Prostate gland (tissue), 2 donors: ENCODE results near the gene EXTL1. TPM values are rescaled to one million over a fixed set of nuclear protein-coding genes. Genes with fewer than 3 reads are reported as not detected.

Source experiments
- DNase-seq: peaks from one replicate; pipeline ENCODE4 v3.0.0-alpha.2; 2019; ENCODE audit warnings: low spot score
- H3K27ac ChIP-seq, 2 donors: fragments of 200-600 bp; sonication (generic); 2 replicates each; pipeline ENCODE4 v1.5.1; 2017 to 2019
- H3K27me3 ChIP-seq: fragments of 200-600 bp; sonication (generic); replicated peaks from 2 replicates; pipeline ENCODE4 v1.5.1; 2019; ENCODE audit not compliant: insufficient read depth
- H3K36me3 ChIP-seq, 2 donors: fragments of 200-600 bp; sonication (generic); 1 replicate in 1 of 2; 2 replicates in 1 of 2; pipeline versions ENCODE4 v1.5.1 to v1.8.1; 2017 to 2019
- H3K4me1 ChIP-seq: fragments of 200-600 bp; sonication (generic); replicated peaks from 2 replicates; pipeline ENCODE4 v1.5.1; 2019
- H3K4me3 ChIP-seq, 2 donors: fragments of 200-600 bp; sonication (generic); 2 replicates each; pipeline ENCODE4 v1.5.1; 2017 to 2019
- H3K9me3 ChIP-seq: fragments of 200-600 bp; sonication (generic); 2 replicates; pipeline ENCODE4 v1.5.1; 2017
- POLR2A ChIP-seq: fragments of 450-650 bp; IDR thresholded peaks from one replicate; pipeline ENCODE4 v1.6.1; 2016; ENCODE audit warnings: antibody characterized with exemption, mild to moderate bottlenecking
- POLR2AphosphoS5 ChIP-seq: sonication (generic); formaldehyde crosslinking; IDR thresholded peaks from one replicate; pipeline ENCODE4 v1.6.1; 2017; ENCODE audit warnings: antibody characterized with exemption
- WGBS: methylation state at CpG from one replicate; pipeline ENCODE4 v1.1.5; 2018; 5-methylcytosine and 5-hydroxymethylcytosine counted together
- intact Hi-C: fragments of 100-400 bp; cut with DNase I; formaldehyde crosslinking; loops from one replicate; pipeline ENCODE4 v1.14.2; 2022
- total RNA-seq, 2 donors: library from RNA; depleted of rRNA; stranded (reverse); fragments of >200 nt; gene quantifications; one replicate each; pipeline ENCODE4 v1.1.0, GENCODE V29; 2016
- TF ChIP-seq, protein P1 (sequence below), 4 experiments: fragments of 200-600 bp in 2 of 4; fragments of 450-650 bp in 2 of 4; sonication (generic) in 2 of 4; IDR thresholded peaks; 1 replicate in 3 of 4; 2 replicates in 1 of 4; pipeline ENCODE4 v1.5.1; 2016 to 2019; ENCODE audit warnings: antibody characterized with exemption in 4 of 4, mild to moderate bottlenecking in 2 of 4, moderate library complexity in 2 of 4

Gene EXTL1
- total RNA-seq, 2 donors from 2014 or later = 3.2 TPM; not detected in 1

DNA sequence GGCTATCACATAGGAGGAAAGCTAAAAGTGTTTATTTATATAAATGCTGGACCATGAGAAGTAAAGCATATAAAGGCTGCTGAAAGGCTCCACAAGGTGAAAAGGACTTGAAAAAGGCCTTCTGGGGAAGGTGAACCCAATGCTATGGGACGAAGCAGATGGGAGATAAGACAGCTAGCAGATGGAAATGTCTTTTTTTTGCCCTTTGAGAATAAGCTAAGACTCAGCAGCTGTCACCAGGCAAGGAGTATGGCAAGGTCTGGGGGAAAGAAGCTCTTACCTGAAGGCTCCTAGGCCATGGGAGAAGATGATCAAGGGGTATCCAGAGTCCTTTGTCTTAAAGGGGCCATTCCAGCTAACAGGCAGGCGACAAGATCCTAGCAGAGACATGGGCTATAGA lies 33.6 kb upstream of the EXTL1 start:
- Histone ChIP-seq H3K27me3 (no peaks in the 10 kb centered on the region), H3K27ac (no peak overlapping the region), H3K4me3 (no peak overlapping the region), H3K36me3 (no peaks in the 10 kb centered on the region), H3K4me1 (no peaks in the 10 kb centered on the region), H3K9me3 (no peaks in the 10 kb centered on the region)
- no peak for DNase-seq
- WGBS = 82% methylated on average over 2 of the region's 2 CpGs
- TF ChIP-seq, protein P1, sequence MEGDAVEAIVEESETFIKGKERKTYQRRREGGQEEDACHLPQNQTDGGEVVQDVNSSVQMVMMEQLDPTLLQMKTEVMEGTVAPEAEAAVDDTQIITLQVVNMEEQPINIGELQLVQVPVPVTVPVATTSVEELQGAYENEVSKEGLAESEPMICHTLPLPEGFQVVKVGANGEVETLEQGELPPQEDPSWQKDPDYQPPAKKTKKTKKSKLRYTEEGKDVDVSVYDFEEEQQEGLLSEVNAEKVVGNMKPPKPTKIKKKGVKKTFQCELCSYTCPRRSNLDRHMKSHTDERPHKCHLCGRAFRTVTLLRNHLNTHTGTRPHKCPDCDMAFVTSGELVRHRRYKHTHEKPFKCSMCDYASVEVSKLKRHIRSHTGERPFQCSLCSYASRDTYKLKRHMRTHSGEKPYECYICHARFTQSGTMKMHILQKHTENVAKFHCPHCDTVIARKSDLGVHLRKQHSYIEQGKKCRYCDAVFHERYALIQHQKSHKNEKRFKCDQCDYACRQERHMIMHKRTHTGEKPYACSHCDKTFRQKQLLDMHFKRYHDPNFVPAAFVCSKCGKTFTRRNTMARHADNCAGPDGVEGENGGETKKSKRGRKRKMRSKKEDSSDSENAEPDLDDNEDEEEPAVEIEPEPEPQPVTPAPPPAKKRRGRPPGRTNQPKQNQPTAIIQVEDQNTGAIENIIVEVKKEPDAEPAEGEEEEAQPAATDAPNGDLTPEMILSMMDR (IDR thresholded peaks at IDR 0.05) = no peak
- TF ChIP-seq POLR2A (no peak), POLR2AphosphoS5 (no peak)
- intact Hi-C loops = no loop called here

- Histone ChIP-seq H3K9me3 (no peaks in the 10 kb centered on the region), H3K4me3 (no peak overlapping the region), H3K36me3 (no peaks in the 10 kb centered on the region), H3K27me3 (no peaks in the 10 kb centered on the region), H3K4me1 (no peaks in the 10 kb centered on the region), H3K27ac (no peak overlapping the region)
- intact Hi-C loops = no loop called here
- no peak for TF ChIP-seq POLR2A
- TF ChIP-seq, protein P1 (IDR thresholded peaks at IDR 0.05) = no peak
- no peak for DNase-seq
- WGBS = 89% methylated on average over 11 of the region's 11 CpGs
These were observed 31.9 kb upstream of the EXTL1 start for GRCh38 chr1:25989440-25990234.

DNA sequence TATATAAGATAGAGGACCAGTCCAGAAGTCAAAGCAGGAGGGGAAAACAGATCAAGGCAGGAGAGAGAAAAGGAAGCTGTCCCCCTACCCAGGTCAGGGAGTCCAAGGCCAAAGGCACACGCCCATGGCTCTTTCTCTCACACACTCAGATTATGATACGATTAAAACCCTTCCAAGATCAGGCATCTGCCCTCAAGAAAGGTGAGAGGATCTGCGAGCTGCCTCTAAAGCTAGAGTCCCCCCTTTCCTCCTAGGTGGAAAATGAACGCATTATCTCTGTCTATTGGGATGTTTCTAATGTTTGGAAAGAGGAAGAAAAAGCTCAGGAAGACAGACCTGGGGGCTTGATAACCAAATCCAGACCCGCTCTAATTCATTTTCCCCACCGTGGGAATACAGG lies 31.3 kb upstream of the EXTL1 start:
- H3K27ac ChIP-seq = no peak overlapping the region
- TF ChIP-seq POLR2A (no peak), POLR2AphosphoS5 (no peak)
- TF ChIP-seq, protein P1 (IDR thresholded peaks at IDR 0.05) = no peak
- no peaks in the 10 kb centered on the region for H3K36me3 ChIP-seq

DNA sequence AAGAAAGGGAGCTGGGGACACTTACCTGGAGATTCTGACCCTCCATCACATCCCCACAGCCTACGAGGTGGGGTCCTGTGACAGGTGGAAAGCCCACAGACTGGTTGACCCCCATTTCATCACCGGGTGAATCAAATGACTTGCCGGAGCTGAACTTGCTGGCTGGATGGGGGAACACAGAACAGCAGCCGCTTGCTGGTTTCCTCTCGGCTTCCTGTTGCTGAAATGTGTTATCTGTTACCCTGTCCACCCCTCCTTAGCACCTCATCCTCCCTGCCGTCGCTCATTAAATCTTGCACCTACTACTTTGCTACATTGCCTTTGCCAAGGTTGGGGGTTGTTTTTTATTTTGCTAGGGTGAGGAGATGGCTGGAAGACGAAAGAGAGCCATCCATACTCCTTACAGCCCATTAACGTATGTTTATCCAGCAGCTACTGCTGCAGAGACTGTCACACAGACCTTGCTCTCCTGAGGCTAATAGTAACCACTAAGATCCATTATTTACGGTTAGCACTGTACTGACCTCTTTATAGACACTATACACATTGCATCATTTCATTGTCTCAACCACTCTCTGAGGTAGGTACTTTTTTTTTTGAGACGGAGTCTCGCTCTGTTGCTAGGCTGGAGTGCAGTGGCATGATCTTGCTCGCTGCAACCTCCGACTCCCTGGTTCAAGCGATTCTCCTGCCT lies 30.7 kb upstream of the EXTL1 start:
- no peak for DNase-seq
- 71% methylated on average over 15 of the region's 15 CpGs for WGBS
- Histone ChIP-seq H3K27me3 (no peaks in the 10 kb centered on the region), H3K4me1 (no peaks in the 10 kb centered on the region), H3K9me3 (no peaks in the 10 kb centered on the region), H3K36me3 (no peaks in the 10 kb centered on the region), H3K4me3 (no peak overlapping the region), H3K27ac (no peak overlapping the region)
- intact Hi-C loops = no loop called here
- TF ChIP-seq POLR2A (no peak), POLR2AphosphoS5 (no peak)
- TF ChIP-seq, protein P1 (IDR thresholded peaks at IDR 0.05) = no peak

More for the DNA sequence above, 31.3 kb upstream of the EXTL1 start:
- H3K4me1 ChIP-seq = no peaks in the 10 kb centered on the region
- H3K27me3 ChIP-seq = no peaks in the 10 kb centered on the region
- DNase-seq = no peak
- no peak overlapping the region for H3K4me3 ChIP-seq
- H3K9me3 ChIP-seq = no peaks in the 10 kb centered on the region
- WGBS = 80% methylated on average over 6 of the region's 6 CpGs
- intact Hi-C loops = no loop called here
